GM19324 (cell line): ENCODE measurements around the gene LTK.

ENCODE experiments used
- ATAC-seq: cut with Tn5 transposase; IDR thresholded peaks from one replicate; pipeline ENCODE4 v1.9.1; 2021; ENCODE audit warnings: mild to moderate bottlenecking, moderate library complexity; ENCODE audit not compliant: unreplicated experiment, low FRiP score

The LTK gene

DNA sequence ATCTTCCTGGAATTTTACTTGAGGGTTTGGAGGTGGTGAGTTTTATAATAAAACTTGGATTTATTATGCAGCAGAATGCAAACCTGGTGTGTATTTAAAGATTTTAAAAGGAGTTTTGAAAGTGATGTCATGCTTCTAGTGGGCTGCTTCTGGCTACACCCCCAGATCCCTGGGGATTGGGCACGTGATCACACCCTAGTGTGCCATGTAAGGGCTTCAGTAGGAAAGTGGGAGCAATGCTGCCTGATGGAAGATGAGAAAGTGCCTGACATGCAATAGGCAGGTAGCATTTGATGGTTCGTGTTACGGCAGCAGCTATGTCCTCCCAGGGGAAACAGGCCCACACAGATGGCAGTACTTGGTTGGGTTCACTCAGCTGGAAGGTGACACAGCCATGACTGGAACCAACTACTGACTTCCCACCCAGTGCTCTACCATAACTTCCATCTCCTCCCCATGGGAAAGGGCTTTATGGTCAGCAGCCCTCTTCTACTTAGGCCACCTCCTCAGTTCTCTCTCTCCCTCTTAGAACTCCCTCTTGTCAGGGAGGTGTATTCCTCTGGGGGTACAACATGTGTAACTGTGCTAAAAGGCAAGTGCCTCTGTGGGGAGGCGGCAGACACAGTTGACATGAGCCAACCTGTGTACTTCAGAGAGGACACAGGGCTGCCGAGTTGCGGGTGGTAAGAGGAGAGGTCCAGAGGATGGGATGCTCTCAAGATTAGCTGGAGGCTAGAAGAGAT, 14.3 kb downstream of the LTK start:
- ATAC-seq, result no peak

DNA sequence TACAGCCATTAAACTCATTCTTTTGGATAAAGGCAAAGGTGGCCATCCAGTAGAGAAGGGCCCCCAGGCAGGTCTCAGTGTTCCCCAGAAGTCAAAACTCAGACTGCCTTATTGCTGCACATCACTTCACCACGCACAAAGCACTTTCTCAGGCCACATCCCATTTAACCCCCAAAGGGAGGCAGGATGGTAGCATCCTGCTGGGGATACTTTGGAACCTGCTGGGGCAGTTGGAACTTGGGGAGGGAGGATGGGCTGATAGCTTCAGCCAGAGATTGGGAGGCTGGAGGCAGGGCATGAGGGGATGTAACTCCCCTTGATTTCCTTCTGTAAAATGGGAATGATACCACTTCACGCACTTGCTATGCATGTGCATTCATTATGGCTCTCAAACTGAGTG, 15.0 kb downstream of the LTK start:
- no peak for ATAC-seq

DNA sequence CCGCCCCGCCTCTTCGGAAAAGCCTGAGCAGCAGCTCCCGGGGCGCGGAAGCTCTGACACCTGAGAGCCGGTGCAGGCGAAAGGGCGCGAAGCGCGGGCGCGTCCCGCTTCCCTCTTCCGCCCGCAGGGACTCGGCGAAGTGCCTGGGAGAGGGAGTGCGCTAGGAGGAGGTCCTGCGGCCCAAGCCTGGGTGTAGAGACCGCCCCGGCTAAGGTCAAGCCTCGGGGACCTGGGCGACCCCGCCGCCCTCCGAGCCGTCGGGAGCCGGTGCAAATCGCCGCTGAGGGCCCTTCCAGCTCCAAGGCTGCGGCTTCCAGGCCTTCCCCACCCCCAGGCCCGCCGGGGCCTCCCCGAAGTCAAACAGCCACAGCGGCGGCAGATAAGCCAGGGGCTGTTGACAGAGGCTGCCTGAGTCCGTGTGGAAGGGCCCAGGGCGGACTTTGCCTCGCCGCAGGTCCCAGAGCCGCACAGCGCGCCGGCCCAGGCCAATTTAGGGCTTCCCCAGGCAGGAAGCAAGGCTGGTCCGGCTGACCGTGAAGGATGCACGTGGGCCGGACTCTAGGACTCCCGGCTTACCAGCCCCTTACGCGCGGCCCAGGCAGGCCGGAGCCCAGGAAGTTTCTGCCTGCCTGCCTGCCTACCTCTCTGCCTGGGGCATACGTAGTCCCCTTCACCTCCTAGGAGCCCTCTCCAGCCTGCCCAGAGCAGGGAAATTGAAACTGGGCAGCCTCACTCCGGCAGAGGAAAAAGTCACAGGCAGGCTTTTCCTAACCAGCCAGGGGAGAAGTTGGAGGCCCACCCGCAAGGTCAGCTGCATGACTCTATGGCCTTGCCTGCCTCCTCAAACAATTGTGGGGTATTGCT, 17.7 kb downstream of the LTK start:
- ATAC-seq, result no peak

DNA sequence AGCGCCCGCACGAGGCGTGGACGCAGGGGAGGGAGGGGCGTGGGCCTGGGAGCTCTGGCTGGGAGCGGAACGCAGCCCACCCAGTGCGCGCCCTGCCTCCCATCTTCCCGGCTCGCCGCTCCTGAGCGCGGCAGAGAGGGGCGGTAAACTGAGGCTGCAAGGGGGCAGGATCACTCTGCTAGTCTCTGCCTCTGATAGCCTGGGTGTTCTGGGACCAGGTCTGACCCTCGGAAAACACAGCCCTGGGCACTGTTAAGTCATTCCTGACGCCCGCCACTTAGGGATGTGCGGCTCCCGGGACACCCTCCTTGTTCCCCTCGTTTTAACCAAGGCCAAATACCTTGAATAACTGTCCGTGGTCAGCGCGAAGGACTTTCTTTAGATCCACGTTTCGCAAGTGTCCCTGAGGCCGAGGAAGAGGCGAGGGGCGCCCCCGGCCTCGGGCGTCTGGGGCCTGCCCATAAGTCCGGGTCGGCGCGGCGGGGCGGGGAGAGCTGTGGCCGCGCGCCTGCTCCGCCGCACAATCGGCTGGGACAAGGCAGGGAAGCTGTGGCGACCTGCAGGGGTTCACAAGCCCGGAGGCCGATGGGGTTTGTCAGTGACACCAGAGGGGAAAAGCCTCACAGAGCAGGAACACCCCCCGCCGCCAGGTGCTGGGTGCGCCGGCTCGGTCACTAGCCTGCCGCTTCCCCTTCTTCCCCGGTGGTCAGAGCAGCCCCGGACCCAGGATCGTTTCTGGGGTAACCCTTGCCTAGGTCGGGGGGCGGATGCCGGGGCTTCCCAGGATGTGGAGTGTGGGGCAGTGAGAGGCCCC, 18.5 kb downstream of the LTK start:
- no peak for ATAC-seq

DNA sequence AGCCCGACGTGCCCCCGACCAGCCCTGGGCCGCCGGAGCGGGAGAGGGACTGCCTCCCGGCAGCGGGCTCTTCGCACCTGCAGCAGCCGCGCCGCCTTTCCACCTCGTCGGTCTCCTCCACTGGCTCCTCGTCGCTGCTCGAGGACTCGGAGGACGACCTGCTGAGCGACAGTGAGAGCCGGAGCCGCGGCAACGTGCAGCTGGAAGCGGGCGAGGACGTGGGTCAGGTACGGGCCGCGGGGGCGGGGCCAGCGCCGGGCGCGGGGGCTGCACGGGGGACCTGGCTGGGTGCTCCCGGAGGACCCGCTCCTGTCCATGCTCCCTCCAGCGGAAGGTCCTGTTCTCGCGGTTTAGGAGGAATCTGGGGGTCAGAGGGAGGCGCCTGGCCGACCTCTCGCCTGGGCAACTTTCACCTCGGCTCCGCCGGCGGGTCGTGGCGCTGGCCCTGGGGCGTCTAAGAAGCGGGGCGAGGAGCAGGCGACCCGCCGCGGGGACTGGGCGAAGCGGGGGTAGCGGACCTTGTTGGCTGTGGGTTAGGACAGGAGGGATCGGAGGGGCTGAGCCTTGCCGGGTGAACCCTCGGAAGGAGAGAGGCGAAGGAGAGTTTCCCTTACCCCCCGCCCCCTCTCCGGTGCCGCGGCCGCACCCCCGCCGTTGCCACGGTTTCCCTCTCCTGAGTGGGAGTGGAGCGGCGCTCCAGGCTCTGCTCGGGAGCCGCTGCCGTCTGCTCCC, 19.3 kb downstream of the LTK start:
- peak; percentile 19 for ATAC-seq

DNA sequence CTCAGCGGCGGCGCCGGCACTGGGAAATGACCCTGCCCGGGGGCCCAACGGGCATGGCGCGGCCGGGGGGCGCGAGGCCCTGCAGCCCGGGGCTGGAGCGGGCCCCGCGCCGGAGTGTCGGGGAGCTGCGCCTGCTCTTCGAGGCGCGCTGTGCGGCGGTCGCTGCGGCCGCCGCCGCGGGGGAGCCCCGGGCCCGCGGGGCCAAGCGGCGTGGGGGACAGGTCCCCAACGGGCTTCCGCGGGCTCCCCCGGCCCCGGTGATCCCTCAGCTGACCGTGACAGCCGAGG, 19.8 kb downstream of the LTK start:
- no peak for ATAC-seq

DNA sequence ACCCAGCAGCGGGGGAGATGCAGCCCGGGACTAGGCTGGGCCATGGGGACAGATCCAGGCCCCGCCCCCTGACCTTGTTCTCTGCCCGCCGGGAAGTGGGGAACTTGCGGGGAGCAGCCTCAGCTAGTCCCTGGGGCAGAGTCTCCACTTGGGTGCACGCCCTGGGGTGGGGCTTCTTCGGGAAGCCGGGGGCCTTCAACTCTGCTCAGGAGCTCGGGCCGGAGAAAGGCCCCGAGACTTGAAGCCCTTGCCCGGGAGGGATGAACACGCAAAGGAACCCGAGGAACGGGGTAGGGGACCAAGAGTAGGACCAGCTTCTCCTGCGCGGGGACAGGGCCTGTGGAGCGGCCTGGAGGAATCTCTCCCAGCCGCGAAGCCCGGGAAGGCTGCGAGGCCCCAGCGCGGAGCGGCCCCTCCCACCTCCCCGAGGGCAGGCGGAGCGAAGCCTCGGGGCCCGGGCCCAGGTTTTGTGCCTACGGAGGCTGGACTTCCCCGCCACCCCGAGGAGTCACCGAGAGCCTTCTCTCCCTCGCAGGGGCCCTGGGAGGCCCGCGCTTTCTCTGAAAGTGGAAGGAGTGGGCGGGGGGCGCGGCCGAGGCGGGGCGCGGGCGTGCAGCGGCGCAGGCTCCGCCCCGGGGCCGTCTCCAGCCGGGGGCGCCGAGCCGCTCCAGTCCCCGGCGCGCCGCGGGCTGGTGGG, 20.3 kb downstream of the LTK start, which contains the start of gene ITPKA:
Gene ITPKA, plus strand, starts transcription at position 670 of the 697 bp plus-strand sequence. CDS start 54 bp downstream, outside the sequence.
- peak; percentile 67 for ATAC-seq

DNA sequence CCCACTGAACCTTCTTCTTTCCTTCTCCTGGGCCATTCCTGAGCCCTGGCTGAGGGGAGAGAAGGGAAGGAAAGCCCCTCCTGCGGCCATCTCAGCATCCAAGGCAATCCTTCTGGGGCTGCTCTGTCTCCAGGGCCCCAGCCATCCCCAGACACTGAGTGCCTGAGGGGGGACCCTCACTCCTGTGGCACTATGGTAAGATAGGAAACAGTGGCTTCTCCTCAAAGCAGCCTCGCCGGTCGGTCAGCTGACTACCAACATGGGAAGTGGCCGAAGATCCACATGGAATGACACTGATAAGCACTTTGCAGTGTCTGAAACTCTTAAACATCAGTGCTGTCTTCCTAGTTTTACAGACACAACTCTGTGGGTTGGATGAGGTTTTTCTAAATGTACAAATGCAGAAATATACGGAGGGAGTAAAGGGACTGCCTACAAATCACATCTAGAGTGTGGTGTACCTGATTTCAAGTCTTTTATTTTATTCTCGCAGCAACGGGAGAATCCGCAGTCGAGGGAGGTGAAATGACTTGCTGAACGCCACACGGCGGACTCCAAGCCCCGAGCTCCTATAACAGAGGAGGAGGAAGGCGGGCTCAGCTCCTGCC, 20.9 kb downstream of the LTK start:
- no peak for ATAC-seq

DNA sequence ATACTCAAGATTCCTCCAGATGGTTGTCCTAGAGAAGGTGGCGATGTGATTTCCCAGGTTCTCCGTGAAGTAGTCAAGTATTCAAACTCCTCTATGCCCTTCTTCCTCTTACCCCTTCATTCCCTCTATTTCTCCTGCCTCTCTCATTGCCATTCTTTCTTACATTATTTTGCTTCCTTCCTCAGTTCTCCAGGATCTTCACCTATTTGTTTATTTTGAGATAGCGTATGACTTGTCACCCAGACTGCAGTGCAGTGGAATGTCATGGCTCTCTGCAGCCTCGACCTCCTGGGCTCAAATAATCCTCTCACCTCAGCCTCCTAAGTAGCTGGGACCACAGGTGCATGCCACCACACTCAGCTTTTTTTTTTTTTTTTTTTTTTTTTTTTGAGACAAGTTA, 21.7 kb downstream of the LTK start:
- ATAC-seq, result no peak

DNA sequence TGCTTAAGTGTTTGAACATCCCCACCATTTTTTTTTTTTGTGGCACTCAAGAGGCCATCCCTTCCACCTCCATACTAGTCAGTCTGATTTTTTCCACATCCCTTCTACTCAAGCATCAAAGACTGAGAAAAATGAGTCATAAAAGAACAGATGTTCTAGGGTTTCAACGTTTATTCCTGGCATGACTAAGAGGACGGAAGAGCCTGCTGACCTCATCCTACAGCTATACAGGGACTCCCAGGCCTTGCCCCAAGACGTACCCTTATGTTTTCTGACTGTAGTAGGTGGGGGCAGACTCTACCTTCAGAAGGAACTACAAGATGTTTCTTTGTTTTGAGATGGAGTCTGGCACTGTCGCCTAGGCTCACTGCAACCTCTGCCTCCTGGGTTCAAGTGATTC, 23.3 kb downstream of the LTK start:
- ATAC-seq, result no peak

DNA sequence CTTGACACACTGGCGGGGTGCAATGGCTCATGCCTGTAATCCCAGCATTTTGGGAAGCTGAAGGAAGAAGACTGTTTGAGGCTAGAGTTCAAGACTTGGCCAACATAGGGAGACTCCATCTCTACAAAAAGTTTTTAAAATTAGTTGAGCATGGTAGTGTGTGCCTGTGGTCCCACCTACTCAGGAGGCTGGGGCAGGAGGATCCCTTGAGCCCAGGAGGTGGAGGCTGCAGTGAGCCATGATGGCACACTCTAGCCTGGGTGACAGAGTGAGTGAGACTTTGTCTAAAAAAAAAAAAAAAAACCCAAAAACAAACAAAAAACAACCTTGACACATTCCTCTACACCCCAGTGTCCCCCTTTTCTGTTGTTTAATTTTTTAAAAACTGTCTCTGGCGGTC, 24.0 kb downstream of the LTK start:
- ATAC-seq, result no peak

DNA sequence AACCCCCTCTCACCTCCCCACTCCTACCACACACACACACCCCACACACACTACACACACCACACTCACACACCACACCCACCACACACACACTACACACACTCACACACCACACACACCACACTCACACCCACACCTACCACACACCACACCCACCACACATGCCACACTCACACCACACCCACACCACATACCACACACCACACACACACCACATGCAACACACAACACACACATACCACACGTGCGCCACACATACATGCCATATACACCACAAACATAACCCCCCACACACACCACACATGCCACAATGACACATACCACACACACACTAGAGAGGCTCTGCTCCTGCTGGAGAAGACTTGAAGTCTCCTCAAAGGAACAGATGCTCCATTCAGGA, 25.8 kb downstream of the LTK start:
- ATAC-seq, result no peak

DNA sequence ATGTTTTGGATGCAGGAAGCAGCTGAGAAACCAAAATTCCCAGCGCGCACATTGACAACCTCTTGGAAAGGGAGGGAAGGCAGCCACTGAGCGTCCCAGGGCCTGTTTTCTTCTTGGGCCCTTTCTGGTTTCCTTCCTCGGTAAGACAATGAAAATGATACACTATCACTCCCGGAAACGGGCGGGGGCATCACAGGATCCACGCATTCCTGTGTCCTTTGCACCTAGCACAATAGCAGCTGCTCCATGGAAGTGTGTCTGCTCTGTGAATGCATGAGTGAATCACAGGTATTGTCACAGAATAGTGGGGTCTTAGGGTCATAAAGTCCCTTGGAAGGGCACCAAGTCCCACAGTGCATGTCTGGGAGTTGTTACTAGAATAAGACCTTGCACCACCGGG, 26.2 kb downstream of the LTK start:
- no peak for ATAC-seq

DNA sequence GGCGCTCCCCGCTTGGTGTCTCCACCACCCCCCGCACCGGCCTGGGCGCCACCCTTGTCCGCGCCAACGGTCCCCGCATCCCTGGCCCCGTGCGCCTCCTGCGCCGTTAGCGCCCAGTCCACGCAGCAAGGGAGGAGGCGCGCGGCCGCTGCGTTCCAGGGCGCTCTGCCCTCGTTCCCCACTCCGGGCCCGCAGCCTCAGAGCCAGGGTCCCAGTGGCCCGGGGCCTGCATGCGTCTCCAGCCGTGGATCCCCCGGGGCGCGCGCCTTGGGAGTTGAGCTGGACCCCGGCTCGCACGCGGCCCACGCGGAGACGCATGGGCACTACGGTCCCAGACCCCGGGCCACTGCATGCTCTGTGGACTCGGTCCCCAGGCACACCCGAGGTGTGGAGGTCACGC, 27.3 kb downstream of the LTK start:
- ATAC-seq, result no peak

DNA sequence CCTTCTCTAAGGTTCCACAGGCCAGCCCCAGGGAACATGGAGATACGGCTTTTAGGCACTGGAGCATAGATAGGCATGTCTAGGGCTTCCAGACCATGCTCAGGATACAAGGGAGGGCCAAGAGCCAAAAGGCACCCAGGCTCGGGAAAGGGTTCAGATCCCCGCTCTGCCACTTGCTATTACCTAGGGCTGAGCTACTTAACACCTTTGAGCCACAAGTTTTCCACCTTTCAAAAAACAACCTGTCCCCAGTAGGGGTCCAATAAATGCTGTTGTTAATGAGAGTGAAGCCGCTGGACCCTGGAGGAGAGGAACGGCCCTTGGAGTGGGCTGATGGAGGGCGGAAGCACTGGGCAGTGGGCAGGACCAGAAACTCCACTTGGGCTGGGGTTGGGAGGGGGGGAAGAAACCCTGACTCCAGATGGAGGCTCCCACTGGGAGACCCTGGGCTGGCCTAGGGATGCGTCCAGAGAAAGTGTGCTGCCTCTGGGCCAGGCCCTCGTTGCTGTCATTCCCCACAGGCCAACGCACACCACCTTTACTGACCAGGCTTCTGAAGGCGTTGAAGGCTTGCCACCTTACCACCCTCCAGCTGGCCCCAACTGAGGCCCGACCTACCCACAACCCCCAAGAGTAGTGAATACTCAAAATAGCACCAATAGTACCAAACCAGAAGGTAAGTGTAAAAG, 28.5 kb downstream of the LTK start:
- no peak for ATAC-seq

DNA sequence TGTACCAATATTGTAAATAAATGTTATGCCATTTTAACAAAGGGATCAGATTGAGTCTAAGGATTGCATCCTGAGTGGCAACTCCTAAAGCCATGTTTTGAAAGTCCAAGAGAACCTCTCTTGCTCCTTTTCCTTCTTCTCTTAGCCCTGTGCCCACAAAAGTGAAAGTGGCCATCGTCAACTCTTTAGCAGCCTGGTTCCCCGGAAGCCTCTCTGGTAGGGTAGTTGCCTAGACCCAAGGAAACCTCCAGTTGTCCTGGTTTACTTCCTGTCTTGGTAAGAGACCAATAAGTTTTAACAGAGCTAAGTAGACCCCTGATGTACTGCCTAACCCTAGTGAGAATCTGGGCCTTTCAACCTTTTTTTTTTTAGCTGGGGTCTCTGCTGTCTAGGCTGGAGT, 30.1 kb downstream of the LTK start:
- ATAC-seq, result no peak

DNA sequence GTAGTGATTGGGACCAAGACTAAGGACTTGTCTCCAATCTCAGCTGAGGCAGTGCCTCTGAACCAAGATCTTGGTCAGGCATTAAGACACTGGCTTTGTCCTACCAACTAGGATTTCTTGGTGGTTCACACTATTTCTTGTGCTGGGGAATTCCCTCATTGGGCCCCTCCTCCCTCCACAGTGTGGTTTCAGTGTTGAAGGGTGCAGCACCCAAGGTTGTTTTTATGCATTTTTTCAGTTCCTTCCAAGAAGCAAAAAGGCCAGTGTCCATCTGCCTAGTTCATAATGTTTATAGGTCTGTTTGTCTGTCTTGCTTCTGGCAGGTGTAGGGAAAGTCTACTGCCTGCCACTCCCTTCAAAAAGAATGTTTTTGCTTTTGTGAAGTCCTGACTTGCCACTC, 30.5 kb downstream of the LTK start:
- no peak for ATAC-seq

DNA sequence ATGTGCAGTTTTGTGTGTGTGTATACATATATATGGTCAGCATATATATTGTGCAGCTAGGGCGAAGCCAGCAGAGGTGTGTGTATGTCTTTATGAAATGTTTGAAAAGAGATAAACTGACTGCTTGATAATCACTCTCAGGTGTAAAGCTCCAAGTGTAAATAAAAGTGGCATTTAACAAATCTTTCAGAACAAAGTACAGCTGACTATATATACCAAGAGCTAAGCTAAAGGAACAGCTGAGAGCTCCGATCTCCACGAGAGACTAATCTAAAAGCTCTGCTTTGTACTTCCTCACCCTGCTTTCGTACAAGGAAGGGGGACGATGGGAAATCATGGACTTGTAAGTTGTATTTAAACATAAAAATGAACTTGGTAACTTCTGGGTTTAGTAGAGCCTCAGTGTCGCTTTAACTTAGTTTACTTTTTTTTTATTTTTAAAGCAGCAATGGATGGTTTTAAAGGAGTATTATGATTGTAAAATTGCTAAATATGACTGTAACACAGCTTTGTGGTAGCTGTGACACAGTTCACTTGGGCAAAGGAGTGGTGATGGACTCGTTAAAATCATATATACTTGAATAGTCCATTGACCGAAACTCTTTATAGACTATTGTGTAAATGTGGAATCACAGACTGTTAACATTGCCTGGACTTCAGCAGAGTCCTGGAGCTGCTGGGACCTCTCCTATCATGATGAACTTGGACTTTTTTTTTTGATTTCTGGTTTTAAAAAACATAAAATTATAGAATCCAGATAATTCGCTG, 31.3 kb downstream of the LTK start:
- ATAC-seq, result no peak
